ENCODE measurements around the gene TMEM87A. TPM values are rescaled to one million over a fixed set of nuclear protein-coding genes. Genes with fewer than 3 reads are reported as not detected.

The TMEM87A gene
- total and polyA plus RNA-seq, 2 donors from 2014 or later: 18.8 to 57.3 TPM

- H3K27me3 ChIP-seq (ENCODE audit: control insufficient read depth, insufficient read depth, low read length): no peaks in the 10 kb centered on the region
- no peak overlapping the region for H3K4me3 ChIP-seq (ENCODE audit: low read length in 3 of 3)
- TF ChIP-seq CTCF (IDR thresholded peaks at IDR 0.05; ENCODE audit: borderline replicate concordance, extremely low read depth, insufficient read depth): no peak
- H3K9me3 ChIP-seq (ENCODE audit: control insufficient read depth in 2 of 3, insufficient read depth in 1 of 3, low read length in 3 of 3): no peaks in the 10 kb centered on the region
- FAIRE-seq (no peak), DNase-seq (no peak)
- peaks cover 2 to 39% (median 7%) of the 10 kb centered on the region in 3 donors for H3K36me3 ChIP-seq (ENCODE audit: control insufficient read depth in 2 of 3, insufficient read depth in 3 of 3, low read length in 3 of 3)
- H3K27ac ChIP-seq (ENCODE audit: low read depth in 2 of 2, low read length in 2 of 2): no peak overlapping the region
- intact Hi-C loops (cut with DNase I): no loop called here
- H3K4me1 ChIP-seq (ENCODE audit: control insufficient read depth in 2 of 3, insufficient read depth in 2 of 3, low read depth in 1 of 3, low read length in 3 of 3): peaks cover 0 to 14% (median 10%) of the 10 kb centered on the region in 3 donors
- H3K9ac ChIP-seq (ENCODE audit: low read length in 3 of 3): no peak overlapping the region
Measured at GRCh38 chr15:42210696-42211095, 62.5 kb downstream of the TMEM87A start.

DNA sequence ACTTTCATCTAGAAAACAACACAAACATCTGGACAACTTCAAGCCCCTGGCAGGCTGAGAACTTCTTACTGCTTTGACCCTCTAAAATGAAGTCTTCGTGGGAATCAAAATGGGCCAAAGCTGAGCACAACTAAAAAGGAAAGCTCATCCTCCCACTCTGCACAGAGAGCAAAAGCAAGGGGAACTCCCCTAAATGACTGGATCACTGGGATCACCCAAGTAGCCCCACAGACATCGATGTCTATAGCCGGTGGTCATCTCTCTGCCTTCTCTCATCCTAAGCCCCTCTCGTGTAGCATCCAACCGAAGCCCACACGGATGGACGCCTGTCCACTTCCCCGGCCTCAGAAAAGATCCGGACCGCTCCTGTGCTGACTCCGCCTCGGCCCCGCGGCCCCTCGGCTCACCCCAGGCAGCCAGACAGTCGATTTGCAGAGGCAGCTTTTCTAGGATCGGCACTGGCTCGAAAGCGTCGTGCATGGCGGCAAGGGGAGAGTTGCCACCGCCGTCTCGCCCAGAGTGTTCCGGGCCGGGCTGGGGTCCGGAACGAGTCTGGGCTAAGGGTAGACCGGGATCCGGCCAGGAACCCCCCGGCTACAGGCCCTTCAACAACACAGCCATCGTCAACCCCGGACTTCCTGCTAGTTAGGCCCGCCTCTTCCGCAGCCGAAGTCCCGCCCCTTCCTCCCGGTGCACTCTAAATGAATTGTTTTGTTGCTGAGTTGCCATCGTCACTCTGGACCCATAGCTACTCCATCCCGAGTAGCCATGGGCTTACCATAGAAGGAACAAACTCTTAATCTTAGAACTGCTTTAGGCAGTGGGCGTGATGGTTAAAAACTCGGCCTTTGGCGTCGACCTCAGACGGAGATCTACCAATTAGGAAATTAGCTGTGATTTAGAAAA is 65.3 kb downstream of the TMEM87A start, which contains the start of gene VPS39:
Gene VPS39 (minus strand): TSS at position 631 of the 906 bp plus-strand sequence. CDS start 151 bp downstream, at position 480.
- no peak for FAIRE-seq
- Histone ChIP-seq H3K9ac (ENCODE audit: low read length in 3 of 3) (peak within 1 kb of the TSS; percentile 88 to 95 (median 95)), H3K27me3 (ENCODE audit: control insufficient read depth, insufficient read depth, low read length) (no peaks in the 10 kb centered on the region)

DNA sequence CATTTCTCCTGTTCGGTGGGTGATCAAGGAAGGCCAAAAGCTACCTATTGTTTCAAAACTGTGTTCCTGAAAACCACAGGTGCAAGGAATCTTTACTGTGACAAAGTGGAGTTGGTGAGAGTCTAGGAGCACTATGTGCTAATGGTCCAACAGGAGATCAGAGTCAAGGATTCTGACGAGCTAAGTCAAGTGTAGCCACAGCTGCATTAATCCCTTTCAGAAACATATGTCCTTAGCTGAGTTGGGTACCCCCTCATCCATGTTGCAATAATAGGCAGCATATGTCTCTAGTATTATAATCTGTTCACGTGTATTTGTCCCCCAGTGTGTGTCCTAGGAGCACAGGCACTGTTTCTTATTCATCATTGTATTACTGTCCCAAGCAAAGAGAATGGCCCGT is 66.8 kb downstream of the TMEM87A start:
- no peak for TF ChIP-seq CTCF (IDR thresholded peaks at IDR 0.05; ENCODE audit: borderline replicate concordance, extremely low read depth, insufficient read depth)
- Histone ChIP-seq H3K27me3 (ENCODE audit: control insufficient read depth, insufficient read depth, low read length) (no peaks in the 10 kb centered on the region), H3K27ac (ENCODE audit: low read depth in 2 of 2, low read length in 2 of 2) (no peak overlapping the region), H3K9ac (ENCODE audit: low read length in 3 of 3) (no peak overlapping the region), H3K36me3 (ENCODE audit: control insufficient read depth in 2 of 3, insufficient read depth in 3 of 3, low read length in 3 of 3) (peaks cover 0 to 17% (median 3%) of the 10 kb centered on the region in 3 donors), H3K9me3 (ENCODE audit: control insufficient read depth in 2 of 3, insufficient read depth in 1 of 3, low read length in 3 of 3) (no peaks in the 10 kb centered on the region), H3K4me3 (ENCODE audit: low read length in 3 of 3) (peak overlapping the region in 1 of 3 donors; percentile 99), H3K4me1 (ENCODE audit: control insufficient read depth in 2 of 3, insufficient read depth in 2 of 3, low read depth in 1 of 3, low read length in 3 of 3) (peaks cover 0 to 14% (median 10%) of the 10 kb centered on the region in 3 donors)
- DNase-seq (no peak), FAIRE-seq (no peak)
- intact Hi-C loops (cut with DNase I): no loop called here

More for the DNA sequence above, 65.3 kb downstream of the TMEM87A start, which contains the start of gene VPS39:
- Histone ChIP-seq H3K4me3 (ENCODE audit: low read length in 3 of 3) (peak within 1 kb of the TSS; percentile 92 to 99 (median 95)), H3K27ac (ENCODE audit: low read depth in 2 of 2, low read length in 2 of 2) (peak within 1 kb of the TSS; percentile 44 to 62), H3K9me3 (ENCODE audit: control insufficient read depth in 2 of 3, insufficient read depth in 1 of 3, low read length in 3 of 3) (no peaks in the 10 kb centered on the region), H3K36me3 (ENCODE audit: control insufficient read depth in 2 of 3, insufficient read depth in 3 of 3, low read length in 3 of 3) (peaks cover 0 to 30% (median 3%) of the 10 kb centered on the region in 3 donors), H3K4me1 (ENCODE audit: control insufficient read depth in 2 of 3, insufficient read depth in 2 of 3, low read depth in 1 of 3, low read length in 3 of 3) (peaks cover 0 to 14% (median 10%) of the 10 kb centered on the region in 3 donors)
- intact Hi-C loops (cut with DNase I): no loop called here
- no peak for TF ChIP-seq CTCF (IDR thresholded peaks at IDR 0.05; ENCODE audit: borderline replicate concordance, extremely low read depth, insufficient read depth)
- DNase-seq: peak; percentile 90 to 95 (median 94)

Data from kidney (tissue), 14 donors.